ENCODE measurements around the gene FREY1. TPM values are rescaled to one million over a fixed set of nuclear protein-coding genes. Genes with fewer than 3 reads are reported as not detected.

Gene FREY1
- total and polyA plus RNA-seq, 2 of the 4 experiments (the other 2 are of a cell fraction) = 0.21 TPM; not detected in 1

GRCh38 chr11:45918331-45918941 lies 11.4 kb upstream of the FREY1 start:
- Histone ChIP-seq H3K14ac (replicated peaks; ENCODE audit: low read depth, low read length) (peak overlapping the region; percentile 69; the same call in 1 of the 2 replicates), H3K4ac (ENCODE audit: low read depth, low read length) (peak overlapping the region; percentile 72), H4K20me1 (ENCODE audit: insufficient read depth, low read length) (peaks cover 7% of the 10 kb centered on the region), H3K9me3 (ENCODE audit: control insufficient read depth, insufficient read depth, low read length) (no peaks in the 10 kb centered on the region), H3K18ac (ENCODE audit: low read depth, low read length) (no peak overlapping the region), H2BK20ac (ENCODE audit: low read depth, low read length) (no peak overlapping the region), H2AK9ac (replicated peaks; ENCODE audit: low read depth, low read length, poor library complexity) (peak overlapping the region; percentile 76), H3K4me1 (ENCODE audit: control insufficient read depth, insufficient read depth, low read length) (no peaks in the 10 kb centered on the region), H2BK5ac (ENCODE audit: low read depth, low read length, poor library complexity, severe bottlenecking) (peak overlapping the region; percentile 29), H3K27ac (ENCODE audit: insufficient read depth, low read length) (peak overlapping the region; percentile 38), H4K8ac (ENCODE audit: low read depth in 2 of 2, low read length in 2 of 2) (peak overlapping the region; percentile 63 to 89; a peak in 3 of 4 replicates), H2AK5ac (ENCODE audit: low read depth, low read length) (peak overlapping the region; percentile 36; the same call in 1 of the 2 replicates), H3K56ac (ENCODE audit: extremely low read depth, insufficient read depth, low read length) (no peak overlapping the region), H3K4me2 (ENCODE audit: low read depth, low read length) (peak overlapping the region; percentile 91), H3K27me3 (ENCODE audit: control insufficient read depth, insufficient read depth, low read length) (peaks cover 23% of the 10 kb centered on the region), H2AFZ (replicated peaks; ENCODE audit: low read length, poor library complexity) (peak overlapping the region; percentile 96), H3K9me1 (ENCODE audit: insufficient read depth, low read length) (0 out of 2 replicates have a peak, but pooled peaks cover 8% of the 10 kb centered on the region), H4K5ac (ENCODE audit: low read depth, low read length) (0 out of 2 replicates have a peak overlapping the region, but pooled peaks have one; percentile 7), H3K9ac (ENCODE audit: low read depth, low read length) (peak overlapping the region; percentile 69), H3K36me3 (ENCODE audit: control insufficient read depth, insufficient read depth, low read length) (peaks cover 14% of the 10 kb centered on the region), H4K91ac (ENCODE audit: insufficient read depth, low read depth, low read length) (no peak overlapping the region), H3K79me1 (ENCODE audit: low read depth in 1 of 2, low read length in 2 of 2) (peaks cover 18 to 32% of the 10 kb centered on the region in 2 experiments), H3K23ac (ENCODE audit: low read depth, low read length) (peak overlapping the region; percentile 84), H2BK120ac (ENCODE audit: low read depth, low read length) (0 out of 2 replicates have a peak overlapping the region, but pooled peaks have one; percentile 2), H3K4me3 (ENCODE audit: insufficient read depth, low read depth, low read length) (peak overlapping the region; percentile 79), H2BK15ac (ENCODE audit: low read depth, low read length) (no peak overlapping the region)
- ATAC-seq (ENCODE audit: low read depth) (peak; percentile 76), DNase-seq (peak; percentile 64)
- dilution Hi-C loops (cut with HindIII; ENCODE audit: low sequenced_read_pairs, unreplicated experiment) (no loop called here), in situ Hi-C loops (cut with MboI; ENCODE audit: low sequenced_read_pairs) (no loop called here), intact Hi-C loops (cut with micrococcal nuclease) (no loop called here)
- BruUV-seq (replicated peaks) = no TSS peak
- TF ChIP-seq RCOR1 (IDR thresholded peaks at IDR 0.05; ENCODE audit: insufficient replicate concordance, low read length) (no peak), CHD1 (IDR thresholded peaks at IDR 0.05; ENCODE audit: low read depth, low read length) (no peak), CEBPB (IDR thresholded peaks at IDR 0.05; ENCODE audit: low read depth, low read length) (no peak)
- CTCF ChIA-PET = interaction anchor here (1.0 kb wide), 1 partner anchor 45 kb away, joined by 3 read pairs; no protein-coding TSS in a partner anchor
- WGBS, 2 experiments (ENCODE audit: extremely low coverage in 2 of 2, insufficient read length in 1 of 2) = 3% methylated on average over 7 of the region's 38 CpGs; no CpG with 5 or more reads in 1 of the 2 experiments
- POLR2A ChIA-PET (ENCODE audit: unreplicated experiment) = no interaction called here
